NCI-H128 (cell line): Measurements from ENCODE around the gene RSRC1.
"Not testable (repeated sequence)": the region's sequence is repeated elsewhere in the genome, so short reads cannot be mapped to it uniquely, and the experiment has no call there.

Experiments
- DNase-seq: peaks from one replicate; lab custom pipeline; 2025; ENCODE audit not compliant: unreplicated experiment; lab: John Stamatoyannopoulos, UW

The RSRC1 gene

DNA sequence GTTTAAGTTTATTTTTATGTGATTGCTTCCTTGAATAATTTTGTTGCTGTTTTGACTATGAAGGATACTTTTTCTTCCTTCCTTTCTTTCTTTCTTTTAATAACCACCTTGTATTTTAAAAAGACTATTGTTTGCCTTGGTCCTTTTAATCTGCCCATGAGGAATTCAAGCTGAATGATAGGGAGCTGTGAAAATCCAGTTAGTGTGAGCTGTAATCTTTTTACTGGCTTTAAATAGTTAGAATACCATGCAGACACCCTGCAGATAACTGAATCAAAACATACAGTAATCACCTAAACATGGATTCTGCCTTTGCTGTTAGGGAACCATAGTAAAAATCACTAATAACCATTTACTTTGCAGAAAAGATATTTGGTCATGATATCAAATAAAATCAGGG, 110.7 kb downstream of the RSRC1 start:
- no peak for DNase-seq

DNA sequence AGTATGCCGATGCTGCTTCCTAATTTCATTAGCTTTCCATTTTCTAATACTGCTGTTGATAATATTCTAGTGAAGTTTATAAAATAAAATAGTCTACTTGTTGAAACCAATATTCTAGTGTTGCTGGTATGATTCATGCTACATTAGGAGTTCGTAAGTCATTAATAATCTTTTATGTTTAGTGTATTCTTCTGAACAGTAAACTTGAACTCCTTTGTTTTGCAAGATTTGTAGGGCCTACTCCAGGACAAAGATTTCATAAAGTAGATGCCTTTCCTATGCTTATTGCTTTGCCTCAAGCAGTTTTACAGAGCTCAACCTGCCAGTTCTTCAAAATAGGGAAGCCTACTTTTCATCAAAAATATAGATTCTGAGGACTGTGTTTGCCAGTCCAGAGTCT, 111.5 kb downstream of the RSRC1 start:
- DNase-seq = no peak

DNA sequence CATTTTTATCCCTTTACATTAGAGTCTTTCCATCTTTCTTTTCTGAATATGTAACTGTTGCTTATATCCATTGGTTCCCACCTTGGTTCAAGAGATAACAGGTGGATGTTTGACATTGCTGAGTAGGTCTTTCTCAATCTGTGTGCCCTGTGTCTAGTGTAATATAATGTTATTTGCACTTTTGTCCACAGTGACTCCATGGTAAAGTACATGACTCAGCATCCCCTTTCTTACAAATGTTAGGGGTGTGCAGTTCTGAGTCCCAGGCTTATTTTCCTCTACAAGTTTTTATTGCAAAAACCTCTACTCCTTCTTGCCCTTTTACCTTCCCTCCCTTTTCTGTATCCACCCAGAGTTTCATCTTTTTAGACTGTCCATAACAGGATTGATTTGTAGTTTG, 116.5 kb downstream of the RSRC1 start:
- DNase-seq = no peak

DNA sequence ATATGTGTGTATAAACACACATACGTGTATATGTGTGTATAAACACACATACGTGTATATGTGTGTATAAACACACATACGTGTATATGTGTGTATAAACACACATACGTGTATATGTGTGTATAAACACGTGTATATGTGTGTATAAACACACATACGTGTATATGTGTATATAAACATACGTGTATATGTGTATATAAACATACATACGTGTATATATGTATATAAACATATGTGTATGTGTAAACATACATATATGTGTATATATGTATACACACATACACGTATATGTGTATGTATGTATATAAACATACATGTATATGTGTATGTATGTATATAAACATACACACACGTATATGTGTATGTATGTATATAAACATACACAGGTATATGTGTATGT, 119.1 kb downstream of the RSRC1 start:
- not testable (repeated sequence) for DNase-seq

DNA sequence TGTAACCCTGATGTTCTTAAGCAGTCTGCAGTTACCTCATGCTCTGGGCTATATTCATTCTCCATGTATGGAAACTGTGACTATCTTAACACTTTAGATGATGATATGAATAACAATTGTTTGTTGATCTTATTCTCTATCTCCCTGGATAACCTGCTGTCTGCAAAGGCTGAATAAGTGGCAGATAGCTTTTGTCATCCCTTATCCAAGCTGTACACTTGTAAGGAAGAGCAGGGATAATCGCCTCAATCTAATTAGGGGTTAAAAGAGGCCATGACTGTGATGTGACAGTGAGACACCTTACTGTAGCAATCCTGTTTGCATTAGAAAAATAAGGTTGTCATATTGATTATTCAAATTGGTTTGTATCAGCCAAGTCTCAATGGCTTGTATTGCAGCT, 123.9 kb downstream of the RSRC1 start:
- no peak for DNase-seq

DNA sequence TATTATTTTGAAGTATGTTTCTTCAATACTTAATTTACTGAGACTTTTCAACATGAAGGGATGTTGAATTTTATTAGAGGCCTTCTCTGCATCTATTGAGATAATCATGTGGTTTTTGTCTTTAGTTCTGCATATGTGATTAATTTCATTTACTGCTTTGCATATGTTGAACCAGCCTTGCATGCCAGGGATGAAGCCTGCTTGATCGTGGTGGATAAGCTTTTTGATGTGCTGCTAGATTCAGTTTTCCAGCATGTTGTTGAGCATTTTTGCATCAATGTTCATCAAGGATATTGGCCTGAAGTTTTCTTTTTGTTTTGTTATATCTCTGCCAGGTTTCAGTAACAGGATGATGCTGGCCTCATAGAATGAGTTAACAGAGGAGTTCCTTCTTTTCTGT, 134.4 kb downstream of the RSRC1 start:
- no peak for DNase-seq

DNA sequence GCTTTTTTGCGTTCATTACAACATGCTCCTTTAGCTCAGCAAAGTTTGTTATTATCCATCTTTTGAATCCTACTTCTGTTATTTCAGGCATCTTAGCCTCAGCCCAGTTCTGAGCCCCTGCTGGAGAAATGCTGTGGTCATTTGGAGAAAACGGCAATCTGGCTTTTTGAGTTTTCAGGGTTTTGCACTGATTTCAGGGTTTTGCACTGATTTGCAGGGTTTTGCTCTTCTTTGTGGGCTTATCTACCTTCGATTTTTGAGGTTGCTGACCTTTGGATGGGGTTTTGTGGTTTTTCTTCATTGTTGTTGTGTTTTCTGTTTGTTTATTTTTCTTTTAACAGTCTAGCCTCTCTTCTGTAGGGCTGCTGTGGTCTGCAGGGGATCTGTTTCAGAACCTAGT, 137.4 kb downstream of the RSRC1 start:
- DNase-seq = no peak

DNA sequence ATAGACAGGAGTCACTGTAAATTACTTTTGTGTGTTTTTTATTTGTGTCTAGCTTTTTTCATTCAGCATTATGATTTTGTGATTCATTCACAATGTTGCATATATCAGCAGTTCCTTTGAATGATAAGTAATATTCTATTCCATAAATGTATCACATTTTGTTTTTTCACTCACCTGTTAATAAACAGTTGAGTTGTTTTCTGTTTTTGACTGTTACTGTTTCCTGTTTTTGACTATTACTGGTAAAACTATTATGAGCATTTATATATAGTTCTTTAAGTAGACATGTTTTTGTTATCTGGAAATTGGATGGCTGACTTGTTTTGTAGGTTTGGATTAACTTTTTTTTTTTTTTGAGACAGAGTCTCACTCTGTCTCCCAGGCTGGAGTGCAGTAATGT, 138.4 kb downstream of the RSRC1 start:
- no peak for DNase-seq

DNA sequence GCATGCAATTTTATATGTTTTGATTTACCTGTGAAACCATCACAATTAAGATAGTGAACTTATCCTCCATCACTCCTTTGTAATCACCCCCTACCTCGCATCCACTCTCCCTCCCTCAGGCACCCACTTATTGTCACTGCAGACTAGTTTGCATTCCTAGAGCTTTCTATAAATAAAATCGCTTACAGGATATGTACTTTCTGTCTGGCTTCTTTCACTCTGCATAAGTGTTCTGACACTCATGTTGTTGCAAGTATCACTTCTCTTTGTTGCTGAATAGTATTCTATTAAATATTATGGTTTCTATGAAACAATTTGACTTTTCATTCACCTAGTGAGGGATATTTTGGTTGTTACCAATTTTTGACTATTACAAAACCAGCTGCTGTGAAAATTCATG, 139.3 kb downstream of the RSRC1 start:
- no peak for DNase-seq

DNA sequence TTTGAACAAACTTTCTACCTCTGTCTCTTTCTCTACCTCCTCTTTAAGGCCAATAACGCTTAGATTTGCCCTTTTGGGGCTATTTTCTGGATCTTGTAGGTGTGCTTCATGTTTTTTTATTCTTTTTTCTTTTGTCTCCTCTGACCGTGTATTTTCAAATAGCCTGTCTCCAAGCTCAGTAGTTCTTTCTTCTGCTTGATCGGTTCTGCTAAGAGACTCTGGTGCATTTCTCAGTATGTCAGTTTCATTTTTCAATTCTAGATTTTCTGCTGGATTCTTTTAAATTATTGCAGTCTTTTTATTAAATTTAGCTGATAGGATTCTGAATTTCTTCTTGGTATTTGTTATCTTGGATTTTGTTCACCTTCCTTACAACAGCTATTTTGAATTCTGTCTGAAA, 148.7 kb downstream of the RSRC1 start:
- no peak for DNase-seq

DNA sequence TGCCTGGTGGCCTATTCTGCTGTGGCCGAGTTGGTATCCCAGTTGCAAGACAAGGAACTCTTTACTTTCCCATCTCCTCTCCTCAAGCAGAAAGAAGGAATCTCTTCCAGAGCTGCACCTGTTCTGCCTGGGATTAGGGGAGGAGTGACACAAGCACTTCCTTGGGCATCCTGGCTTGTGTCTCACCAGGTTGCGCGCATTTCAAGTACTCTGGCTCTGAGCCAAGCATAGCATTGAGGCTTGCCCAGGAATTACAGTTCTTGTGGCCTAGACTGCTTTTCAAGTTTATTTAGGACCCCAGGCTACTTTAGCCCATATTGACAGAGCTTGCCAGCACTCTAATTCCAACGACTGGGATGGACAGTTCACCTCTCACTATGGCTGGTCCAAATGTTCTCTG, 150.5 kb downstream of the RSRC1 start:
- DNase-seq = peak; percentile 29

DNA sequence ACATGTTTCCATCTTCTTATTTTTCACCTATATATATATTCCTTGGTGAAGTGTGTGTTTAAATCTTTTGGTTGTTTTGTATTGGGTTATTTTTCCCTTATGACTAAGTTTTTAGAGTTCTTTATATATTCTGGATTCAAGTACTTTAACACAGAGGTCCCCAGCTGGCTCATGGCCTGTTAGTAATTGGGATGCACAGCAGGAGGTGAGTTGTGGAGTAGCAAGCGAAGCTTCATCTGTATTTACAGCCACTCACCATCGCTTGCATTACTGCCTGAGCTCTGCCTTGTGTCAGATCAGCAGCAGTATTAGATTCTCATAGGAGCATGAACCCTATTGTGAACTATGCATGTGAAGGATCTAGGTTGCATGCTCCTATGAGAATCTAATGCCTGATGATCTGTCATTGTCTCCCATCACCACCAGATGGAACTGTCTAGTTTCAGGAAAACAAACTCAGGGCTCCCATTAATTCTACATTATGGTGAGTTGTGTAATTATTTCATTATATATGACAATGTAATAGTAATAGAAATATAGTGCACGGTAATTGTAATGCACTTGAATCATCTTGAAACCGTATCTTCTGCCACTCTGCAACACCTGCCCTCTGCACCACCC, 151.6 kb downstream of the RSRC1 start:
- DNase-seq = no peak

DNA sequence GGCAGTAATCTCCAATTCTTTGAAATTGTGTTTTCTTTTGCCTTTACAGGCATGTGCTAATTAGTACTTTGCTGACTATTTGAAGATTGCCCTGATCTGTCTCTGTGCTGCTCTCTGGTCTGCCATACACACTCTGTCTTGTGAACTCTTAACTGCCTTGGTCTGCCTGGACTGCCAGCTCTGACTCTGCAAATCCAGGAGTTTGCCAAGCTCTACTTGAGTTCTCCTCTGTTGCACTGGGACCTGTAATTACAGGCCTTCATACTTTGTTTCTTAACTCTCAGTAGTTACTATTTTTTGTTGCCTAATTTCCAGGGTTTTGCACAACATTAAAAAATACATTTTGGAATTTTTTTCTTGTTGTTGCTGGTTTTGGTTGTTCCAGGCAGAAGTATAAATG, 155.0 kb downstream of the RSRC1 start:
- no peak for DNase-seq

DNA sequence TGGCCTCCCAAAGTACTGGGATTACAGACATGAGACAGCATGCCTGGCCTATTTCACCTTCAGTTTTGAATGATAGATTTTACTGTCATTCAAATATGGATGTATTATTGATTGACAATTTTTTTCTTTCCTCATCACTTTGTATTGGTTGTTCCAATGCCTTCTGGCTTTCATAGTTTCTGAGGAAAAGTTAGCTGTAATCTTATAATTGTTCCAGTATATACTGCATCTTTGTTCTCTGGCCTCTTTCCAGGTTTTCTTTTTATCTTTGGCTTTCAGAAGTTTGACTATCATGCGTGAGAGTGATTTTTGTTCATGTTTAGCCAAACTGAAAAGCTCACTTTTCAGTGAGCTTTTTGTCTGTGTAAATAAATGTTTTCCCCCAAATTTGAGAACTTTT, 157.1 kb downstream of the RSRC1 start:
- no peak for DNase-seq

DNA sequence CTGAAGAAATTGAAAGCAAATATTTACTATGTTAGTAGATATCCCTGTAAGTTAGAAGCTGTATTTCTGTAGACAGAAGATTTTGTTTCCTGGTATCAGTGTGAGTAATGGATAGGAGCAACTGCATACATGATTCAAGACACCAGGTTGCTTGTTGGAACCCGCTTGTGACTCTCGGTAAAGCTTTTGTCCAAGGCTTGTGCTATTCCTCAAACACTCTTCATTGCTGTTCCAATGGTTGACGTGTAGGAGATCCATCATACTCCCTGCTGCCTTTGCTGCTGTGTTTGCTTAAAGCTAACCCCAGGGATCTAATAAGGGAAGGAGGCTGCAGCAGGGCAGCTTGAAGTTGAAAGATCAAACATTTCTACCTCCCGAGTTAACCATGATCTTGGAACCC, 160.1 kb downstream of the RSRC1 start:
- DNase-seq = no peak

DNA sequence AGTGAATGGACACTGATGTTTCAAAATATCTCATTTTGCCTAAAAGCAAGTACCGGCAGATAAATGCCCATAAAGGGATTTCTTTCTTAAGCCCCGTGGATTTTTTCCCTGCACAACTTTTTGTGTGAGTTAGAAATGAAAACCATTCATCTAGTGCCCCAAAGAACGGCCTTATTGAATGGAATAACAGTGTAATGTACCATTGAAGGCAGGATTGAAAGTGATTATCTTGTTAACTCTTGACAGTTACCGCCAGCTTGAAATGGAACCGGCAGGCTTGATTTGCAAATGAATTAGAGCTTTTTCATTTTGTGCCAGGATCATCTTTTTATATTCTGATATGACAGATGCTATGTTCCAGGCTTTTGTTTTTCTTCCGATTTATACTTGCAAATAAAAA, 162.2 kb downstream of the RSRC1 start:
- DNase-seq = no peak

DNA sequence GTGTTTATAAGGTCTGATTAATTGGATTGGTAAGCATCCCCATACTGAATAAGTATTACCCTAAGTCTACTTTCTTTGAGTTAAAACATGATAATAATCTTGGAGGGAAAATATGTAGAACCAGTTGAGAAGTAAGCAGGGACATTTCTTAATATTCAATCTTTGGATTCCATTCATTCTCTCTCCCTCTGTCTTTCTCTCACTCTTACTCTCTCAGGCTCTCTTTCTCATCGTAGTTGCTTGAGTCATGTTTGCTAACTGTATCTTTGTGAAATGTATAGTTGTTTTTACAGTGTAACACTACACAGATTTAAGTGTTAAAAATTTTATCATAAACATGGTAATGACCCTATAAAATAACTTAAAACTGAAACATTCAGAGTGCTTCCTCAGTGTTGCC, 163.8 kb downstream of the RSRC1 start:
- DNase-seq = no peak

DNA sequence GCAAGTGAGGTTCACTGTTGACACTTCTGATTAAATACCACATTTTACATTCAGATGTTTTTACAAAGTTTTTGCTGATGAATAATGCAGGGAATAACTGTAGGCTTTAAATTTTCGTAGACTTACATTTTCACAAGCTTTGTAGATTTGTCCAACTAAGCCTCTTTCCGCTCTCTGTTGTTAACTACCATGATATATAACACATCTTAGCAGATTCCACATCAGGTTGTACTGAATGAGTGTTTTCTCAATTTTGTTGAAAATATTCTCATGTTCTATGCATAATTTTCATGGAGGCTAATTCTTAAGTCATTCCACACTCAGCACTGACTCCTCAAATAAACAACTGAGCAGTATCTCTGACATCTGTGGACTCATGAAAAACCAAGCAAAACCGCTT, 168.3 kb downstream of the RSRC1 start:
- no peak for DNase-seq

DNA sequence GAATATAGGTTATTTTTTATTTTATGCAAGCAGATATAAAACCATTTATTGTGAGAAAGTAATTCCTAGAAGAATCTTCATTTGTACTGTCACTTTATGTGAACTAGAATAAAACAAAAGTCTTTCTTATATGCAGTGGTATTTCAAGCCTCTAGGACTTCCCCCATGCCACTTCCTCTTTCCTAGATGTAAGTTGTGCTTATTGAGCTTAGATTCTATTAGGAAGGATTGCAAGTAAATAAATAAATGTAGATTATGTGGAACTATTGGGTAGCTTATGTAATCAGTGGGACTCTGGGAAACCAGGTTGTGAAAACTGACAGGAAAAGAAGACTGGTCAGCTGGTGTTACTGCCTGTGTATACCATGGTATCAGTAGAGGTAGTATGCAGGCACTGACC, 169.7 kb downstream of the RSRC1 start:
- DNase-seq = no peak

DNA sequence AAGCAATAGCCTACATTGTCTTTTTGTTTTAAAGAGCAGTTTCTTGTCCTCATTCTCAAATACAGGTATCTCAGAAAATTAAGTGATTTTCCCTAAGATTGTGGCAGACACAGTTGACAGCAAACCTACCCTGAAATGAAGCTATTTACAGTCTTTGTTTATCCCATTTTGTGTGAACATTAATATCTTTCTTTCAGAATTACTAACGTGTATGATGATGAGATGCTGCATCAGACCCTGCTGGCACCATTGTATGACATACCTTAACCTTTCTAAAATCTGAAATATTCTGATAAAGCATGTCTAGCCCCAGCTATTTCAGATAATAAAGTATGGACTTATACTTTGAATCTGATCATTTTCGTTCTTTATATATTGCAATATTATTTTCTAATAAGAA, 185.9 kb downstream of the RSRC1 start:
- DNase-seq = no peak

DNA sequence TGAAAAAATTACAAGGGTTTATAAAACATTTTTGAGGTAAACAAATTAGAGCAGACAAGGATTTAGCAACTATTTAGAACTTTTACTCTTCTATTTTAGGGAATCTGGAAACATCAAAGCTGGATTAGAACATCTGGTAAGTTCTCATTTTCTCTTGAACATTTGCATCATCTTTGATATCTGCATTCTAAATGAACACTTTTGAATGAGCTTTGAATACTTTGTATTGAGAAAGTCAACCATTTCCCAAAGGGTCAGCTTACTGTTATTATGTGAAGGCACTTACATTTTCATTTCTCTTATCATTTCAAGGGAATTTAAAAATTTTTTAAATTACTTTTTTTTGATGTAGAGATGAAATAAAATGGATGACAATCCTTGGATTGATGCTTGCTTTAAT, 188.1 kb downstream of the RSRC1 start:
- no peak for DNase-seq

DNA sequence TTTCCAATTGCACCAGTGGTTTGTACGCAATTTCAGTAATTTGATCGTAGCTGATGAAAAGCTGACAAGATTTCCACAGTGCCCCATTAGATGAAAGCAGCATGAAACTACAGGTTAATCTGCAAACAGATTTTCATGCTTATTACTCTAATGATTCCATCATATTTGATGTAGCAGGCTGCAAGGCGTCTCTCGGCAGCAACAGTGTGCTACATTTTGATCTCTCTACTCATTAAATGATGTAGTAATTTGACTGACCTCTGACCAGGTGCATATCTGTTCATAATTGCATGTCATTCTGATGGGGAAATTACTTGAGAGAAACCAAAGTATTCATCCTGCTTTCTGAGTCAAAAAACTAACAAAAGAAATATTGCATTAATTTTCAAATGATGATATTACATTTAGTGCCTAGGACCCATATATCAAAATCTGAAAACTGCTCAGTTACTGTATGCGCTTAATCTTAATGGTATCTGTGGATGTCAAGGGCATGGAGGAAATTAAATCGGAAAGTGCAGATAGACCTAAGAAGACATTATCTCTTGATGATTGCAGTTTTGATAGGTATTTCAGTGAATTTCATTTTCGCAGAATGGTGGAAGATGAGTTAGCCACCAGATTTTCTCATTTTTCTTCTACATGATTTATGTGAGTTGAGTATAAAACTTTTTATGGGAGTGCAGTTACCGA, 198.5 kb downstream of the RSRC1 start:
- DNase-seq = no peak

DNA sequence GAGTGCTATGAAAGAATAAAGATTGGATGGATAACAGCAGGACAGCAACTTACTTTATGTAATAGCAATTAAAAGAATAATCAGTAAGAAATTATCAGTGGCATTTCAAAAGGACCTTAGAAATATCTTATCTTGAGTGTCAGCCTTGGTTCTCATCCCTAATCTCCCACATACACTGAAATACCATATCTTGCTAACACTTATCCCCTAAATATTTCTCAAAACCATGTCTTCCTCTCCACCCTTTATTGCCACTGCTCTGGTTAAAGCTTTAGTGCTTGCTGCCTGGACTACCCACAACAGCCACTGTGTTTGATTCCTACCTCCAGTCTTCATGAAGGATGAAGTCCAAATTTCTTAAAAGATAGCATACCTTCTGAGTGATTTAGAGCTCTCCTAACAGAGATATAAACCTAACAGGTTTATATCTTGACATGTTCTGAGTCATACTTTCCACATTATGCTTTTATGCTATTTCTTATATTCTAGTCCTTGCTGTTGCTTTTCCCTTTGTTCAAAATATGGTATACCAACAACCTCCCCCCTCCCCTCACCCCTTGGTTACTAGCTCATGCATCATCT, 202.8 kb downstream of the RSRC1 start:
- DNase-seq = no peak
